Transverse colon (tissue), 4 donors: ENCODE results near the gene LRRC3. TPM values are rescaled to one million over a fixed set of nuclear protein-coding genes. Genes with fewer than 3 reads are reported as not detected.

Experiments
- DNase-seq: peaks from one replicate; pipeline ENCODE4 v3.0.0-alpha.2; 2019
- H3K27ac ChIP-seq, 4 donors: fragments of 200-600 bp; sonication (generic); 2 replicates each; pipeline ENCODE4 v1.5.1; 2016 to 2018; ENCODE audit warnings: inconsistent platforms in 4 of 4
- H3K27me3 ChIP-seq: fragments of 200-600 bp; sonication (generic); 2 replicates; pipeline ENCODE4 v1.5.1; 2017; ENCODE audit warnings: inconsistent platforms
- H3K36me3 ChIP-seq, 4 donors: fragments of 200-600 bp; sonication (generic); 2 replicates each; pipeline ENCODE4 v1.5.1; 2017 to 2019; ENCODE audit warnings: inconsistent platforms in 4 of 4
- H3K4me1 ChIP-seq, 4 donors: fragments of 200-600 bp; sonication (generic); 2 replicates each; pipeline ENCODE4 v1.5.1; 2017 to 2020; ENCODE audit warnings: inconsistent platforms in 4 of 4
- H3K4me3 ChIP-seq, 4 donors: fragments of 200-600 bp; sonication (generic); 1 replicate in 1 of 4; 2 replicates in 3 of 4; pipeline versions ENCODE4 v1.5.1 to v1.6.1; 2017 to 2019; ENCODE audit warnings: inconsistent platforms in 4 of 4
- H3K9me3 ChIP-seq, 2 donors: fragments of 200-600 bp; sonication (generic); 2 replicates each; pipeline ENCODE4 v1.5.1; 2017 to 2019; ENCODE audit warnings: inconsistent platforms in 2 of 2
- CTCF ChIP-seq, 5 experiments: fragments of 200-600 bp in 3 of 5; fragments of 450-650 bp in 2 of 5; sonication (generic) in 3 of 5; IDR thresholded peaks; 1 replicate in 2 of 5; 2 replicates in 3 of 5; pipeline ENCODE4 v1.5.1; 2016 to 2017; ENCODE audit warnings: antibody characterized with exemption in 5 of 5, inconsistent platforms in 3 of 5, mild to moderate bottlenecking in 2 of 5, moderate library complexity in 1 of 5
- EP300 ChIP-seq: sonication (generic); formaldehyde crosslinking; IDR thresholded peaks from one replicate; pipeline ENCODE4 v1.6.1; 2017; ENCODE audit warnings: antibody characterized with exemption, low read depth
- POLR2A ChIP-seq: fragments of 450-650 bp; IDR thresholded peaks from one replicate; pipeline ENCODE4 v1.6.1; 2016; ENCODE audit warnings: antibody characterized with exemption, mild to moderate bottlenecking, moderate library complexity
- POLR2AphosphoS5 ChIP-seq, 3 donors: sonication (generic); formaldehyde crosslinking; IDR thresholded peaks; one replicate each; pipeline ENCODE4 v1.6.1; 2016; ENCODE audit warnings: antibody characterized with exemption in 3 of 3
- whole genome bisulfite sequencing, 2 donors: methylation state at CpG; one replicate each; pipeline ENCODE4 v1.1.5; 2018; ENCODE audit warnings: low coverage in 1 of 2; 5-methylcytosine and 5-hydroxymethylcytosine counted together
- in situ Hi-C, 4 donors: fragments of 200-750 bp; cut with MboI; loops; one replicate each; pipeline versions ENCODE4 v1.15.0 to v1.15.1; 2017; ENCODE audit warnings: low sequenced_read_pairs in 3 of 4, low pct_ligation_motif_present in 1 of 4, low pct_unique_long_range_greater_than_20kb in 1 of 4
- intact Hi-C: fragments of 100-400 bp; cut with DNase I; formaldehyde crosslinking; loops from one replicate; pipeline ENCODE4 v1.15.1; 2023; ENCODE audit warnings: low total_unique reads
- total RNA-seq, 4 donors: library from RNA; depleted of rRNA; stranded (reverse); fragments of >200 nt; gene quantifications; one replicate each; pipeline ENCODE4 v1.1.0, GENCODE V29; 2016

LRRC3 gene
- total RNA-seq, 4 donors from 2014 or later = 4.4 to 6.7 (median 5.1) TPM

- Histone ChIP-seq H3K36me3 (no peaks in the 10 kb centered on the region), H3K27ac (no peak overlapping the region), H3K27me3 (no peaks in the 10 kb centered on the region), H3K4me1 (no peaks in the 10 kb centered on the region), H3K4me3 (no peak overlapping the region), H3K9me3 (peaks cover 0 to 4% of the 10 kb centered on the region in 2 donors)
- intact Hi-C loops (no loop called here), in situ Hi-C loops (no loop called here)
- no peak for TF ChIP-seq EP300
- no peak for TF ChIP-seq POLR2AphosphoS5 (IDR thresholded peaks at IDR 0.05)
- no peak for TF ChIP-seq CTCF (IDR thresholded peaks at IDR 0.05)
- TF ChIP-seq POLR2A = no peak
- 75% methylated on average over 9 of the region's 17 CpGs; no CpG with 5 or more reads in 1 of the 2 donors for WGBS, 2 donors
- DNase-seq = no peak
Observed at GRCh38 chr21:44423941-44424607, 31.2 kb upstream of the LRRC3 start.

DNA sequence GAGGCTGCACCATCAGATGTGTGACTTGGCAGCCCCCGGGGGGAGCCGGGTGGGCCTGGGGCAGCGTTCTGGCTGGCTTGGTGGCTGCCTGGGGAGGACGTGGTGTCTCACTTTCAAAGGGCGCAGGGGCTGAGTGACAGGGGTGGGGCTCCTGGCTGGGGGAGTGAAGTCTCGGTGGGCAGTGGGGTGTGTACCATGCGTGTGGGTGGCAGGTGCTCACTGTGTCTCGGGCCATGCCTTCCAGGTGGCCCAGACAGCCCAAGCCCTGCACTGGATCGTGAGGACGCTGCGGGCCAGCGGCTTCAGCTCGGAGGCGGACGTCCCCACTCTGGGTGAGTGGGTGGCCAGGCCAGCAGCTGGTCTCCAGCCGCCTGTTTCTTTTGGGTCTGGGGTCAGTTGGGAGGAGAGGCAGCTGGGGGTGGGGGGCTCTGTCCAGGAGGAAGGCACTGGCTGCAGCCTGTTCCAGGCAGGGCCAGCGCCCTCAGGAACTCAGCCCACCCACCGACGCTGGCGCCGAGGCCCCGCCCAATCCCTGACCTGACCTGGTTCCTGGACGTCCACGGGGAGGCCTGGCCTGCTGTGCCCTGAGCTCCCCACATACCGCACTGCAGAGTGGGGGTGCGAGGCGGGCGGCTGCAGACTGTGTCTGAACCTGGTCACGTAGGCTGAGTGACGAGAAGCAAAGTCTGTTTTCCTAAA lies 30.6 kb upstream of the LRRC3 start:
- 81% methylated on average over 24 of the region's 30 CpGs; no CpG with 5 or more reads in 1 of the 2 donors for WGBS, 2 donors
- Histone ChIP-seq H3K9me3 (peaks cover 0 to 7% of the 10 kb centered on the region in 2 donors), H3K27ac (no peak overlapping the region), H3K36me3 (no peaks in the 10 kb centered on the region), H3K27me3 (no peaks in the 10 kb centered on the region), H3K4me1 (no peaks in the 10 kb centered on the region), H3K4me3 (no peak overlapping the region)
- no peak for TF ChIP-seq EP300
- no peak for TF ChIP-seq CTCF (IDR thresholded peaks at IDR 0.05)
- in situ Hi-C loops = no loop called here
- DNase-seq = no peak
- intact Hi-C loops = no loop called here

GRCh38 chr21:44425307-44425894 lies 29.9 kb upstream of the LRRC3 start:
- Histone ChIP-seq H3K36me3 (no peaks in the 10 kb centered on the region), H3K9me3 (peaks cover 0 to 11% of the 10 kb centered on the region in 2 donors), H3K4me3 (no peak overlapping the region), H3K27ac (no peak overlapping the region), H3K4me1 (no peaks in the 10 kb centered on the region), H3K27me3 (no peaks in the 10 kb centered on the region)
- 75% methylated on average over 34 of the region's 40 CpGs; no CpG with 5 or more reads in 1 of the 2 donors for WGBS, 2 donors
- DNase-seq = no peak
- intact Hi-C loops = no loop called here
- TF ChIP-seq POLR2AphosphoS5 (IDR thresholded peaks at IDR 0.05) (no peak), CTCF (IDR thresholded peaks at IDR 0.05) (no peak), POLR2A (no peak), EP300 (no peak)
- in situ Hi-C loops = no loop called here

GRCh38 chr21:44425895-44426662 lies 29.2 kb upstream of the LRRC3 start:
- intact Hi-C loops = no loop called here
- peaks cover 0 to 11% of the 10 kb centered on the region in 2 donors for H3K9me3 ChIP-seq
- H3K27me3 ChIP-seq = no peaks in the 10 kb centered on the region
- H3K36me3 ChIP-seq = no peaks in the 10 kb centered on the region
- no peak overlapping the region for H3K4me3 ChIP-seq
- 79% methylated on average over 11 of the region's 13 CpGs; no CpG with 5 or more reads in 1 of the 2 donors for WGBS, 2 donors
- no peak for TF ChIP-seq CTCF (IDR thresholded peaks at IDR 0.05)
- no peak for TF ChIP-seq POLR2AphosphoS5 (IDR thresholded peaks at IDR 0.05)
- no peak for TF ChIP-seq EP300
- no peak for TF ChIP-seq POLR2A
- no peak for DNase-seq
- no peak overlapping the region for H3K27ac ChIP-seq
- H3K4me1 ChIP-seq = no peaks in the 10 kb centered on the region
- in situ Hi-C loops = no loop called here
